H7 (cell line): Measurements from ENCODE around the gene GRB7. TPM values are rescaled to one million over a fixed set of nuclear protein-coding genes. Genes with fewer than 3 reads are reported as not detected.

ENCODE experiments used
- DNase-seq: peaks from one replicate; pipeline ENCODE4 v3.0.0; 2012
- H3K27me3 ChIP-seq: 2 replicates; pipeline ENCODE4 v1.6.0; 2011; ENCODE audit warnings: mild to moderate bottlenecking, low read length; ENCODE audit not compliant: control insufficient read depth, insufficient read depth
- H3K36me3 ChIP-seq: replicated peaks from 2 replicates; pipeline ENCODE4 v1.5.1; 2011; ENCODE audit warnings: low read length; ENCODE audit not compliant: control insufficient read depth, insufficient read depth
- H3K4me3 ChIP-seq: 2 replicates; pipeline ENCODE4 v1.5.1; 2011; ENCODE audit warnings: low read depth, mild to moderate bottlenecking, control low read depth, low read length, moderate library complexity; ENCODE audit not compliant: insufficient read depth
- total RNA-seq: library from RNA; depleted of rRNA; stranded (reverse); fragments of >200 nt; shearing (Covaris generic); gene quantifications from 2 replicates; pipeline ENCODE4 v1.2.3, GENCODE V29; 2014

GRB7 gene
- total RNA-seq, 1 experiment from 2014 or later = 34.3 TPM

DNA sequence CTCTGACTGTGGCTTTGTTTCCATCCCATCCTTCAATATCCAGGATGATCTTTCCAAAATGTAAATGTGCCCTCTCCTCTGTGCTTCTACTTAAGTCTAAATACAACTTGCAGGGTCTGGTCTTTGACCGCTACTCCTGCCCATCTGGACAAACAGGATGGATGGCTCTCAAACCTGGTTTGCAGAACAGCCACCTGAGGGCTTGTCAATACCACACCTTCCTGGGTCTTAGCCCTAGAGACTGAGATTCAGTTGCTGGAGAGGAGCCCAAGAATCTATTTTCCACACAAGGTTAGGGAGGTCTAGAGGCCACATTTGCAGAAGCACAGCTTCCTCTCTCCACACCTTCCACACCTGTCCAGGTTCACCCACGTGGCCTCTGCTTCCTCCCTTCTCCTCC, 1.9 kb upstream of the GRB7 start:
- Histone ChIP-seq H3K36me3 (no peaks in the 10 kb centered on the region), H3K4me3 (no peak overlapping the region)
- no peak for DNase-seq

DNA sequence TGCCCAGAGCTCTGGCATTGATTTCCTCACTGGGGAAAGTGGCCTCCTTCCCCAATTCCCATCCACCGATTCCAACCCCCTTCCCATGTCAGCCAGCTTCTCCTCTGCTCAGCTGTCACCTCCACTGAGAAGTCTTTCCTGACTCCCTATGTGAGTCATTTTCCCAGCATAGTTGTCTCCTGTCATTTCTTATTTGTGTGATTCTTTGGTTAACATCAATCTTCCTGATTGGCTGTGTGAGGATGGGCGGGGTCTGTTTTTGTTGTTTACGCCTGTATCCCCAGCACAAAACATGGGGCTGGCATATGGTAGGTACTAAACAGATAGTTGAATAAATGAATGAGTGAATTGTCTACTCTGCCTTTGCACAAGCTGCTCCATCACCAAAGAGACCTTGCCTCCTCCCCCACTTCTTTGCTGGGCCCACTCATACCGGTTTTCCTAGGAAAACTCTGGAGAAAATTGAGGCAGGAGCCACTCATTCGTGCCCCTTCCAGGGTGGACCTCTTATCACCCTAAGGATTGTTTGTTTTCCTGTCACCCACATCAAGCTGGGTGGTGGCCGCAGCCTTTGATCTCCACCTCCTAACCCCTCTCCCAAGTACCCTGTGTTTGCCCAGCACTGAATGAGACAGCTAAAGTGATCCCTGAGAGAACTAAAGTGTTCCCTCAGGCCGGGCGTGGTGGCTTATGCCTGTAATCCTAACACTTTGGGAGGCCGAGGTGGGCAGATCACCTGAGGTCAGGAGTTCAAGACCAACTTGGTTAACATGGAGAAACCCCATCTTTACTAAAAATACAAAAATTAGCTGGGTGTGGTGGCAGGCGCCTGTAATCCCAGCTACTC, 1.2 kb upstream of the GRB7 start:
- Histone ChIP-seq H3K27me3 (no peaks in the 10 kb centered on the region), H3K36me3 (no peaks in the 10 kb centered on the region), H3K4me3 (no peak overlapping the region)
- DNase-seq = no peak

More for the DNA sequence above, 1.9 kb upstream of the GRB7 start:
- H3K27me3 ChIP-seq = no peaks in the 10 kb centered on the region

DNA sequence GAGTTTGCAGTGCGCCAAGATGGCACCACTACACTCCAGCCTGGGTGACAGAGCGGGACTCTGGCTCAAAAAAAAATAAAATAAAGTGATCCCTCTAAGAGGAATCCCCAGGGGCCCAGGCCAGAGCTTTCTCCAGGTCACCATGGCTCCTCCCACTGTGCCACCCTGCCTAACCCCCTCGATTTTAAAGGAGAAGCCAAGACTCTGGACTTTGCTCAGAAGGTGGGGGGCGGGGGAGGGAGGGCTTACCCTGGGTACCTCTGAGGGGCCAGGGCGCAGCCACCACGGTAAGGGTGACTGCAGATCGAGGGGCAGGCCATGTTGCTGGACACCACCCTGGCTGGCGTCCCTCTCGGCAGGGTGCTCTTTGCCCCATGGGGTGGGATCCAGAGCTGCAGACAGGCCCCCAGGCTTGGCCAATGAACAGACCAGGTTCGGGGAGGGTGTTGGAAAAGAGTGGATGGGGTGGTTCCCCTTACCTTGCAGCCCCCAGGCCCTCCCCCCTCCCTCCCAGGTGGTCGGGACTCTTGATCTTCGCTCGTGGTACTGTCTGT, 455 bp upstream of the GRB7 start:
- peak overlapping the region; percentile 80 for H3K4me3 ChIP-seq
- no peaks in the 10 kb centered on the region; the same call in 1 of the 2 replicates for H3K36me3 ChIP-seq
- no peak for DNase-seq
- H3K27me3 ChIP-seq = no peaks in the 10 kb centered on the region

DNA sequence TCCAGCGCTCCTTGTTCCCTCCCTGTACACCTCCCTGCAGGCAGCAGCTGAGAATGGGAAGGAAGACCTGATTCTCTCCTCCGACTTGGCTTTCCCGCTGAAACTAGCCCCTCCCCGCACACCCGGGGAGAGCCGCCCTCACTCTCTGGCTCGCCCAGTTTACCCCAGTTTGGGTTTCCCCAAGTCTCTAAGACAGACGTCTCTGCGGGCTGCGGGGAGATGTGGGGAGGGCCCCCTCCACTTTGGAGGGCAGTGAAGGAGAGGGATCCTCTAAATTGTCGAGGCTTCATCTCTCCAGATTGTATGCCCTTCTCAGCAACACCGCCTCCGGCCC, 797 bp downstream of the GRB7 start:
- Histone ChIP-seq H3K36me3 (peaks cover 7% of the 10 kb centered on the region), H3K4me3 (peak overlapping the region; percentile 80), H3K27me3 (no peaks in the 10 kb centered on the region)
- peak; percentile 88 for DNase-seq

DNA sequence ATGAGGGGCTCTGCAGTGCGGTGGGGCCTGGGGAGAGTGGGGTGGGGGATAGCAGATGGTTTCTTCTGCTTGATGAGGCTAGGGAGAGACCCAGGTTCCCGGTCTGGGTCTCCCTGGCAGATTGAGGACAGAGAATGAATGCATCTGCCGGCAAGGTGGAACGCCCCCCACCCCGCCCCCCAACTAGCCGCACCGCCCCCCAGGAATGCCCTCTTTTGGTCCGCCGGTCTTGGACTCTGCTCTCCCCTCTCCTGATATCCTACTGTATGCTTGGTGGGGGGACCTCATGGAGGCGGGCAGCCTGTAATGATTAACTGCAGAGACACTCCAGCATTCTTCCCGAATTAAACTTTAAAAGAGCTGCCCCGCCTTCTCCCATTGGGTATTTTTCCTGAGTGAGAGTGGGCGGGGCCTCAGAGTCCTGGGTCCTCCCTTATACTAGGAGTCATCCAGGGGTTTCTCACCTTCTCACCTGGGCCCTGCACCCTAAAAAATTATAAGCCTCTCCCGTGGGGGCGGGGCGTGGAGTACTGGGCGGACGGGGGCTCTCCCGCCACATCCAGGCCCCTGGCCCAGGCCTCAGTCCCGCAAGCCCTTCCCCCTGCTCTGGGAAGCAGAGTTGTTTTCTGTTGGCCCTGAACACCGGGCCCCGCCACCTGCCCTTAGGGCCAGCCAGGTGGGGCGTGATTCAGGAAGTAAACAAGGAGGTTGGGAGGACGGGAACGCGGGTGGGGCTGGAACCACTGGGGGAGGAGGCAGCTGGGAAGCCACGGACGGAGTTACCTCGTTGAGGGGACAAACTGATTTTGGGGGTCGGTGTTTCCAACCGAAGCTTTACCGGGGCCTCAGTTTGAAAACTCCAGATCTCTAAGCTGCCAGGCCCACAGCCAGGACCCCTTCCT, 1.5 kb downstream of the GRB7 start:
- peaks cover 12% of the 10 kb centered on the region for H3K36me3 ChIP-seq
- DNase-seq = peak; percentile 90
- H3K4me3 ChIP-seq = peak overlapping the region; percentile 80
- H3K27me3 ChIP-seq = no peaks in the 10 kb centered on the region

DNA sequence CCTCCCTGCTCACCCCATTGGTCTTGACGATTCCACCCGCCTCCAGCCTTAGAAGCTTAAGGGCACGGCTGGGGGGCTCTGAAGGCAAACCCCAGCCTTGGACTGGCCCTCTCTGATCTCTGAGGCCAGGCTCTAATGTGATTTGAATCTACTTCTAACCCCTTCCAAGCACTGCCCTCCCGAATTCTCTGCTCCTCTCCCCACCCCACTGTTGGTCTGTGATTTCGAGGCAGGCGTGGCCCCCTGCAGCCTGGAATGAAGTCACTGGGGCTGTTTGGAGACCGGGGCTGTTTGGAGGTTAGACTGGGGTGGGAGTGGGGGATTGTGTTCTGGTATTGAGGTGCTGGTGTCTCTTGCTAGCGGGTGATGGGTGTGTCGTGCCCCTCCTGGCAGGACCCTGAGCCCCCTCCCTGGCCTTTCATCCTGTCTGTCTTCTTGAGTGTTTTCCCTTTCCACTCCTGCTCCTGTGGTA, 2.2 kb downstream of the GRB7 start:
- Histone ChIP-seq H3K36me3 (peaks cover 19% of the 10 kb centered on the region), H3K27me3 (no peaks in the 10 kb centered on the region), H3K4me3 (peak overlapping the region; percentile 80)
- DNase-seq = peak; percentile 70

DNA sequence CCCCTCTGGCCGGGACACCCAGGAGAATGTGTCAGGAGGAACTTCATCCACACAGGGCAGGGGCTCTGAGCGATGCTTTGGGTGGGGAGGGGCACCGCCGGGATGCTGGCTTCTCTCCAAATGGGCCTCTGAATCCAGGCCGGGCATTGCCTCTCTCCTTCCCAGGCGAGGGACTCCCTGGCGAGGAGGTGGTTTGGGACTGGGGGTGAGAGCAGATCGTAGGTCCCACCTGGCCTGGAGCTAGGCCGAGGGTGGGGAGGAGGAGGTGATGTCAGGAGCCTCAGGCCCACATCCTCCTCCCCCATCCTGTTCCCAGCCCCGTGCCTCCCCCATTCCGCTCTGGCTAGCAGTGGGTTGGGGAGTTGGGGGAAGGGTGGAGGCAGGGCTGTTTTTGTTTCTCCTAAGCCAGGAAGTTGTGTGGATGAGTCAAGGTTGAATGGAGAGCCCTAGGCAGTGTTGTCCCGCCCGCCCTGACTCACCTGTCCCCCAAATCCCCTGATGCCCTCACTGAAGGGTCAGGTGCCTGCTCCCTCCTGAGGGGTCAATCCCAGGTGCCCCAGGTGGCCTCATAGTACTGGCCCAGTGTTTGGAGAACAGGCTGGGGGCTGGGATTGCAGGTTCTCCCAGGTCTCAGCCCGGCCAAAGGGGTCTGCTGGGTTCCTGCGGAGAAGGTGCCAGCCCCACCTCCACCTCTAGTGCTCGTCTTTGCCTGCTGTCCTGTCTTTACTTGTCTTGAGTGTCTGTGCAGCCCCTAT, 2.8 kb downstream of the GRB7 start:
- H3K27me3 ChIP-seq = no peaks in the 10 kb centered on the region
- DNase-seq = peak; percentile 92
- peaks cover 23% of the 10 kb centered on the region for H3K36me3 ChIP-seq
- peak overlapping the region; percentile 80 for H3K4me3 ChIP-seq

DNA sequence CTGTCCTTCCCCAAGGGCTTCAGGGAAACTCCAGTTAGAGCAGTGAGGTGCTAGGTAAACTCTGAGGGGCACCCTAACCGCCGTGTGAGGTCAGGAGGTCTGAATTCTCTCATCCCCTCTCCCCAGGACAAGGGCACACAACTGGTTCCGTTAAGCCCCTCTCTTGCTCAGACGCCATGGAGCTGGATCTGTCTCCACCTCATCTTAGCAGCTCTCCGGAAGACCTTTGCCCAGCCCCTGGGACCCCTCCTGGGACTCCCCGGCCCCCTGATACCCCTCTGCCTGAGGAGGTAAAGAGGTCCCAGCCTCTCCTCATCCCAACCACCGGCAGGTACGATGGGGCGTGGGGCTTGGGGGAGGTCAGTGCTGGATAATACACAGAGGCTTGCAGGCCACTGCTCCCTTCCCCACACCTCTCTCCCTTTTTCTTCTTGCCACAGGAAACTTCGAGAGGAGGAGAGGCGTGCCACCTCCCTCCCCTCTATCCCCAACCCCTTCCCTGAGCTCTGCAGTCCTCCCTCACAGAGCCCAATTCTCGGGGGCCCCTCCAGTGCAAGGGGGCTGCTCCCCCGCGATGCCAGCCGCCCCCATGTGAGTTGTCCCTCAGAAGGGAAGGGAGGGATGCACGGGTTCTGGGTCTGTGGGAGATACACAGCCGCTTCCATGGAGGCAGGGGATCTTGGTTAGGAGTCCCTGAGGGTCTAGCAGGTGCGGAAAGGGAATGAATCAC, 4.6 kb downstream of the GRB7 start:
- no peak overlapping the region for H3K4me3 ChIP-seq
- no peak for DNase-seq

DNA sequence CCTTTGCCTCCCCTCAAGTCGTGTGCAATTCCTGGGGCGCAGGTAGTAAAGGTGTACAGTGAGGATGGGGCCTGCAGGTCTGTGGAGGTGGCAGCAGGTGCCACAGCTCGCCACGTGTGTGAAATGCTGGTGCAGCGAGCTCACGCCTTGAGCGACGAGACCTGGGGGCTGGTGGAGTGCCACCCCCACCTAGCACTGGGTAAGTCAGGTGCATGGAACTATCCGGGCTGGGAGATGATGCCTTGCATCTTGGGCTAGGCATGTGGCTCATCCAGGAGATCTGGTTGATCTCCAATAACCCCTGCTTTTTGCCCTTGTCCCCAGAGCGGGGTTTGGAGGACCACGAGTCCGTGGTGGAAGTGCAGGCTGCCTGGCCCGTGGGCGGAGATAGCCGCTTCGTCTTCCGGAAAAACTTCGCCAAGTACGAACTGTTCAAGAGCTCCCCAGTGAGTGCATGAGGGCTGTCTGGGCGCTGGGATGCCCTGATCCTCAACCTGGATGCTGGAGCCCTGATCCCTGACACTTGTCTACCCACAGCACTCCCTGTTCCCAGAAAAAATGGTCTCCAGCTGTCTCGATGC, 5.2 kb downstream of the GRB7 start:
- no peak overlapping the region for H3K4me3 ChIP-seq
- peaks cover 28% of the 10 kb centered on the region for H3K36me3 ChIP-seq
- no peaks in the 10 kb centered on the region for H3K27me3 ChIP-seq
- peak; percentile 14 for DNase-seq

More for the DNA sequence above, 4.6 kb downstream of the GRB7 start:
- peaks cover 25% of the 10 kb centered on the region for H3K36me3 ChIP-seq
- no peaks in the 10 kb centered on the region for H3K27me3 ChIP-seq

DNA sequence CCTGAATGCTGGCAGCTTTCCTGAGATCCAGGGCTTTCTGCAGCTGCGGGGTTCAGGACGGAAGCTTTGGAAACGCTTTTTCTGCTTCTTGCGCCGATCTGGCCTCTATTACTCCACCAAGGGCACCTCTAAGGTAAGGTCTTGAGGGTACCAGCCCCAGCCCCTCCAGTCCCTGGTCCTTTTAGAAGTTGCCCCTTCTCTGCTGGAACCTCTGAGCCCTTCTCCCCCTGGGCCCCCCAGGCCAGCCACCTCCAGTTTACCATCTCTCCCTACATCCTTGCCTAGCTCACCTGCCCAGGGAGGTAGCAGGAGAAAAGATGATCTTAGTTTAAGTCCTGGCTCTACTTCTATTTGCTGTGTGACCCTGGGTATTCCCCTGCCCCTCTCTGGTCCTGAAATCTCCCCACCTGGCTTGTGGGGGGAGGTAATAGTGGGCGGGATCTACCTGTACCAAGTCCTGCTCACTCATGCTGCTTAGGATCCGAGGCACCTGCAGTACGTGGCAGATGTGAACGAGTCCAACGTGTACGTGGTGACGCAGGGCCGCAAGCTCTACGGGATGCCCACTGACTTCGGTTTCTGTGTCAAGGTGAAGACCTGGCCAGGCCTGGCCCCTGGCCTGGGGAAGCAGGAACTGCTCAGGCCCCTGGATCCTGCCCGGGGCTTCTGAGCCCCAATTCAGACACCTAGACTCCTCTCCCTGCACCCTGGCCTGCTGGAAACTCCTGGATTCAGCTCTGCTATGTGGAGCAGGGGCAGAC, 6.5 kb downstream of the GRB7 start:
- Histone ChIP-seq H3K36me3 (peaks cover 28% of the 10 kb centered on the region), H3K4me3 (no peak overlapping the region), H3K27me3 (no peaks in the 10 kb centered on the region)
- peak; percentile 12 for DNase-seq

DNA sequence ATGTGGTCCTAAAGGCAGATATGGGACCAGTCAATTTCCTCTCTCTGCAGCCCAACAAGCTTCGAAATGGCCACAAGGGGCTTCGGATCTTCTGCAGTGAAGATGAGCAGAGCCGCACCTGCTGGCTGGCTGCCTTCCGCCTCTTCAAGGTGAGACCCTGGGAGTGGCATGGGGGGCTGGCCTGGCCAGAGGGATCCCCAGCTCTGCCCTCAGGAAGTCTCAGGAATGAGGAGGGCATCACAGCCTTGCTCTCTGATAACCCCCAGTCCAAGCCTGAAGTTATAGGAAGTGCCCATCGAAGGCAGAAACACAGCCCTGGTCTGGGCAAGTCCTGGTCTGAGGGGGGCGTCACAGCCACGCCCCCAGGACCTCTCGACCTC, 7.1 kb downstream of the GRB7 start:
- no peak for DNase-seq

DNA sequence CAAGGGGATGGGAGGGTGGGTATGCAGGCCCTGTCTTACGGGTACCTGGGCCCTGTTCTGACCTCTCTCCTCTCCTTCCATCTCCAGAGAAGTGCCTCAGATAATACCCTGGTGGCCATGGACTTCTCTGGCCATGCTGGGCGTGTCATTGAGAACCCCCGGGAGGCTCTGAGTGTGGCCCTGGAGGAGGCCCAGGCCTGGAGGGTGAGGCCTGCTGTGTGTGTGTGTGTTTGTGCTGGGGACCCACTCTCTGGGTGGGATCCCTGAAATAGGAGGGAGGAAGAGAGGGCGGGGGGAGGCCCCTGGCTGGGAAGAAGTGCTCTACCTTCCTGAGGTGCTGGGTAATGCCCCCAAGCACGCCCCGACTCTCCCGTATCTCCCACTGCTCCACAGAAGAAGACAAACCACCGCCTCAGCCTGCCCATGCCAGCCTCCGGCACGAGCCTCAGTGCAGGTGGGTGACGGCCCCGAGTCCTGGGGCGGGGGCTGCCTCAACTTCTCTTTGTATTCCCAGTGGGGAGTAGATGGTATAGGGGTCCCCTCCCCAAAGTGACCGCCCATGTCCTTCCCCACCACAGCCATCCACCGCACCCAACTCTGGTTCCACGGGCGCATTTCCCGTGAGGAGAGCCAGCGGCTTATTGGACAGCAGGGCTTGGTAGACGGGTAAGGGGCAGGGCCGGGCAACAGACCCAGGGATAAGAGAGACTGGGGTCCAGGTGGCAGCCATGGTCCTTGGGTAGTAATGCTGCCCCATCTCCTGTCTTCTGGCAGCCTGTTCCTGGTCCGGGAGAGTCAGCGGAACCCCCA, 7.8 kb downstream of the GRB7 start:
- Histone ChIP-seq H3K27me3 (no peaks in the 10 kb centered on the region), H3K4me3 (no peak overlapping the region), H3K36me3 (peaks cover 28% of the 10 kb centered on the region)
- DNase-seq = no peak

More for the DNA sequence above, 7.1 kb downstream of the GRB7 start:
- H3K27me3 ChIP-seq = no peaks in the 10 kb centered on the region
- no peak overlapping the region for H3K4me3 ChIP-seq
- H3K36me3 ChIP-seq = peaks cover 28% of the 10 kb centered on the region
